ENCODE measurements around the gene COPB1. TPM values are rescaled to one million over a fixed set of nuclear protein-coding genes. Genes with fewer than 3 reads are reported as not detected.

COPB1 gene
- total RNA-seq, 1 donor from 2014 or later: 135 TPM

Other genes with a start within 250 kb of the COPB1 start
- 91.8 and 95.7 TPM in 2 replicates for gene RRAS2, start 140.6 kb downstream of the COPB1 start, total RNA-seq
- 116 and 117 TPM in 2 replicates for gene PSMA1, start 20.6 kb upstream of the COPB1 start, total RNA-seq
- gene PDE3B, start 144.0 kb upstream of the COPB1 start, total RNA-seq: 0.08 and 0.16 TPM in 2 replicates

Data from osteocyte (in vitro differentiated cells).